Adrenal gland (tissue), 12 donors: Measurements from ENCODE around the gene ARHGAP18. TPM values are rescaled to one million over a fixed set of nuclear protein-coding genes. Genes with fewer than 3 reads are reported as not detected.

Source experiments
- DNase-seq, 7 donors: peaks; one replicate each; pipeline ENCODE4 v3.0.0-alpha.2; 2019 to 2020
- H3K27ac ChIP-seq, 5 donors: fragments of 200-600 bp; sonication (generic) in 4 of 5; 1 replicate in 3 of 5; 2 replicates in 2 of 5; pipeline versions ENCODE4 v1.5.1 to v1.8.0; 2016 to 2020; ENCODE audit warnings: mild to moderate bottlenecking in 1 of 5
- H3K27me3 ChIP-seq: fragments of 200-600 bp; 2 replicates; pipeline ENCODE4 v1.8.0; 2021
- H3K36me3 ChIP-seq, 2 donors: fragments of 200-600 bp; replicated peaks in 1 of 2; 1 replicate in 1 of 2; 2 replicates in 1 of 2; pipeline versions ENCODE4 v1.5.1 to v1.8.0; 2018 to 2022
- H3K4me1 ChIP-seq, 2 donors: fragments of 200-600 bp; replicated peaks in 1 of 2; 1 replicate in 1 of 2; 2 replicates in 1 of 2; pipeline versions ENCODE4 v1.5.1 to v1.8.0; 2018 to 2021
- H3K4me3 ChIP-seq, 4 donors: fragments of 200-600 bp; sonication (generic) in 3 of 4; one replicate each; pipeline ENCODE4 v1.5.1; 2016 to 2018
- H3K9me3 ChIP-seq, 3 donors: fragments of 200-600 bp; sonication (generic) in 1 of 3; replicated peaks in 1 of 3; 1 replicate in 2 of 3; 2 replicates in 1 of 3; pipeline versions ENCODE4 v1.5.1 to v1.8.0; 2016 to 2021
- CTCF ChIP-seq, 6 experiments: fragments of 450-650 bp in 4 of 6; fragments of 200-600 bp in 2 of 6; sonication (generic) in 1 of 6; IDR thresholded peaks; 1 replicate in 5 of 6; 2 replicates in 1 of 6; pipeline versions ENCODE4 v1.5.1 to v1.8.0; 2016 to 2021; ENCODE audit warnings: antibody characterized with exemption in 6 of 6, mild to moderate bottlenecking in 2 of 6, moderate library complexity in 1 of 6
- POLR2A ChIP-seq, 2 donors: fragments of 450-650 bp; IDR thresholded peaks; one replicate each; pipeline ENCODE4 v1.6.1; 2017; ENCODE audit warnings: antibody characterized with exemption in 2 of 2, mild to moderate bottlenecking in 2 of 2, moderate library complexity in 1 of 2
- WGBS, 4 donors: extraction: QIAGEN DNeasy Blood & Tissue Kit in 2 of 4; methylation state at CpG; one replicate each; pipeline versions ENCODE4 v1.1.5 to v1.1.7; 2013 to 2017; 5-methylcytosine and 5-hydroxymethylcytosine counted together
- intact Hi-C, 2 donors: fragments of 100-400 bp; cut with DNase I; formaldehyde crosslinking; loops; one replicate each; pipeline versions ENCODE4 v1.14.1 to v1.15.0; 2022 to 2023
- polyA plus RNA-seq, 3 donors: library from polyadenylated mRNA; stranded (reverse); fragments of 200-250 nt in 2 of 3; fragments of 350-450 nt in 1 of 3; fragmentation: Illumina TruSeq in 1 of 3; extraction: RNeasy Lipid Tissue Mini Kit (QIAGEN cat#74804) in 1 of 3; gene quantifications; one replicate each; pipeline ENCODE4 v1.2.3, GENCODE V29; 2013 to 2014
- total RNA-seq, 9 donors: library from RNA; depleted of rRNA in 4 of 9; stranded (reverse); fragments of >200 nt in 4 of 9; fragments of 120-200 nt in 1 of 9; fragmentation: NEBNext Ultra II Directional in 1 of 9; extraction: Animal tissue kit (Norgen Biotek cat#: 25700) in 1 of 9; gene quantifications; one replicate each; pipeline versions ENCODE4 v1.1.0 to v1.2.4, GENCODE V29; 2013 to 2023
- donor health status: healthy with polysubstance abuse.
- donor health status: Bipolar disorder and iron deficiency.
- donor health status: DM: yes; HTN: yes; CAD: no.
- donor health status: DM: no; HTN: no; CAD: no.
- donor health status: DM: no; HTN: no; CAD: no.
- donor health status: DM: yes; HTN: yes; CAD: no.

ARHGAP18 gene
- total and polyA plus RNA-seq, 12 donors, result 22.0 to 101 (median 75.8) TPM

GRCh38 chr6:129683601-129684322, 26.2 kb downstream of the ARHGAP18 start:
- Histone ChIP-seq H3K4me1 (peaks cover 28 to 45% of the 10 kb centered on the region in 2 donors), H3K36me3 (no peaks in the 10 kb centered on the region), H3K27ac (peak overlapping the region; percentile 73 to 90 (median 86)), H3K27me3 (no peaks in the 10 kb centered on the region), H3K9me3 (no peaks in the 10 kb centered on the region), H3K4me3 (peak overlapping the region in 1 of 4 donors; percentile 9)
- 20 to 25% (median 23%) methylated on average over 9 of the region's 9 CpGs for WGBS, 4 donors
- intact Hi-C loops, result no loop called here
- peak; percentile 76 to 92 (median 90) for DNase-seq
- TF ChIP-seq POLR2A (IDR thresholded peaks at IDR 0.05) (no peak), CTCF (IDR thresholded peaks at IDR 0.05) (no peak)

- Histone ChIP-seq H3K4me3 (no peak overlapping the region), H3K27me3 (no peaks in the 10 kb centered on the region), H3K9me3 (no peaks in the 10 kb centered on the region), H3K27ac (peak overlapping the region in 2 of 5 donors; percentile 90), H3K36me3 (no peaks in the 10 kb centered on the region), H3K4me1 (peaks cover 29 to 62% of the 10 kb centered on the region in 2 donors)
- intact Hi-C loops, result no loop called here
- TF ChIP-seq CTCF (IDR thresholded peaks at IDR 0.05) (no peak), POLR2A (IDR thresholded peaks at IDR 0.05) (no peak)
- no peak for DNase-seq
- WGBS, 4 donors, result 84 to 95% (median 92%) methylated on average over 2 of the region's 2 CpGs
Observed at GRCh38 chr6:129681913-129682205, 28.1 kb downstream of the ARHGAP18 start.

- no peaks in the 10 kb centered on the region for H3K9me3 ChIP-seq
- H3K4me3 ChIP-seq, result no peak overlapping the region
- H3K36me3 ChIP-seq, result no peaks in the 10 kb centered on the region
- 75 to 83% (median 81%) methylated on average over 4 of the region's 4 CpGs for WGBS, 4 donors
- TF ChIP-seq POLR2A (IDR thresholded peaks at IDR 0.05) (no peak), CTCF (IDR thresholded peaks at IDR 0.05) (no peak)
- H3K27ac ChIP-seq, result no peak overlapping the region
- peaks cover 29 to 70% of the 10 kb centered on the region in 2 donors for H3K4me1 ChIP-seq
- intact Hi-C loops, result no loop called here
- no peaks in the 10 kb centered on the region for H3K27me3 ChIP-seq
- no peak for DNase-seq
Observed at GRCh38 chr6:129680633-129681032, 29.3 kb downstream of the ARHGAP18 start.

GRCh38 chr6:129679758-129680157, 30.2 kb downstream of the ARHGAP18 start:
- Histone ChIP-seq H3K36me3 (no peaks in the 10 kb centered on the region), H3K27ac (peak overlapping the region in 2 of 5 donors; percentile 2 to 46), H3K9me3 (no peaks in the 10 kb centered on the region), H3K4me3 (no peak overlapping the region), H3K4me1 (peaks cover 26 to 68% of the 10 kb centered on the region in 2 donors), H3K27me3 (no peaks in the 10 kb centered on the region)
- intact Hi-C loops, result no loop called here
- WGBS, 4 donors, result 67 to 83% (median 73%) methylated on average over 3 of the region's 3 CpGs
- TF ChIP-seq CTCF (IDR thresholded peaks at IDR 0.05), result no peak
- TF ChIP-seq POLR2A (IDR thresholded peaks at IDR 0.05), result no peak
- no peak for DNase-seq
